NCI-H2227 treated with DMSO at 0.1 percent for 48 hours (cell line): ENCODE data around the gene LHX4.

Experiments used
- DNase-seq: peaks from one replicate; lab custom pipeline; 2025; lab: John Stamatoyannopoulos, UW

The LHX4 gene

GRCh38 chr1:180229483-180230415 is at the start of gene LHX4:
TSS of gene LHX4 (plus strand) at chr1:180230264. CDS start at chr1:180230530, 266 bp downstream.
- DNase-seq: peak; percentile 41

GRCh38 chr1:180181048-180181447 is 49.0 kb upstream of the LHX4 start:
- no peak for DNase-seq

- no peak for DNase-seq
Measured at GRCh38 chr1:180181996-180182642, 47.9 kb upstream of the LHX4 start.

GRCh38 chr1:180182643-180183311 is 47.3 kb upstream of the LHX4 start:
- DNase-seq: no peak

- DNase-seq: no peak
Measured at GRCh38 chr1:180183426-180183825, 46.6 kb upstream of the LHX4 start.

- no peak for DNase-seq
Measured at GRCh38 chr1:180184041-180184440, 46.0 kb upstream of the LHX4 start.

GRCh38 chr1:180185281-180185680 is 44.8 kb upstream of the LHX4 start:
- DNase-seq: no peak

GRCh38 chr1:180185971-180186645 is 44.0 kb upstream of the LHX4 start:
- no peak for DNase-seq

- no peak for DNase-seq
Measured at GRCh38 chr1:180186831-180187230, 43.2 kb upstream of the LHX4 start.

GRCh38 chr1:180187626-180188025 is 42.4 kb upstream of the LHX4 start:
- no peak for DNase-seq

- DNase-seq: peak; percentile 53
Measured at GRCh38 chr1:180188091-180188506, 42.0 kb upstream of the LHX4 start.

GRCh38 chr1:180188684-180189175 is 41.3 kb upstream of the LHX4 start:
- DNase-seq: no peak

GRCh38 chr1:180190091-180190490 is 40.0 kb upstream of the LHX4 start:
- DNase-seq: no peak

GRCh38 chr1:180192172-180192571 is 37.9 kb upstream of the LHX4 start:
- DNase-seq: no peak

GRCh38 chr1:180193141-180194047 is 36.7 kb upstream of the LHX4 start:
- no peak for DNase-seq

- no peak for DNase-seq
Measured at GRCh38 chr1:180194048-180194425, 36.0 kb upstream of the LHX4 start.

GRCh38 chr1:180194546-180195207 is 35.4 kb upstream of the LHX4 start:
- no peak for DNase-seq

- no peak for DNase-seq
Measured at GRCh38 chr1:180195401-180195800, 34.7 kb upstream of the LHX4 start.

GRCh38 chr1:180195916-180196315 is 34.1 kb upstream of the LHX4 start:
- no peak for DNase-seq

GRCh38 chr1:180196436-180197003 is 33.5 kb upstream of the LHX4 start:
- no peak for DNase-seq
